ENCODE measurements around the gene RARG. TPM values are rescaled to one million over a fixed set of nuclear protein-coding genes. Genes with fewer than 3 reads are reported as not detected.

The RARG gene
- total RNA-seq, 1 experiment from 2014 or later = 77.2 TPM

GRCh38 chr12:53174881-53175491, 57.0 kb downstream of the RARG start (continued):
- no peak for TF ChIP-seq NFATC4 (CRISPR knock-in tag; IDR thresholded peaks at IDR 0.05)
- TF ChIP-seq ESRRA (CRISPR knock-in tag; IDR thresholded peaks at IDR 0.05; ENCODE audit: borderline replicate concordance) = peak; percentile 69; the same call in 1 of the 2 replicates

- POLR2A ChIA-PET = no interaction called here
- no peak for DNase-seq (ENCODE audit: low spot score)
- no peak overlapping the region for H3K27ac Mint-ChIP-seq
- H3K4me1 Mint-ChIP-seq = peaks cover 17% of the 10 kb centered on the region
- H3K9me3 Mint-ChIP-seq = no peaks in the 10 kb centered on the region
- CTCF ChIA-PET = interaction anchor here (0.9 to 4.5 kb wide), 8 partner anchors 8 to 148 kb away, joined by 3 to 62 read pairs (median 9); partner anchors contain the start of genes AAAS, CSAD and MYG1
- ATAC-seq = no peak
- no peak overlapping the region for H3K4me3 Mint-ChIP-seq
- H3K27me3 Mint-ChIP-seq (ENCODE audit: low read depth) = peaks cover 94% of the 10 kb centered on the region
- no peaks in the 10 kb centered on the region for H3K36me3 Mint-ChIP-seq
- TF ChIP-seq FOXP1 (CRISPR knock-in tag; IDR thresholded peaks at IDR 0.05; ENCODE audit: borderline replicate concordance) (no peak), MYBL2 (CRISPR knock-in tag; IDR thresholded peaks at IDR 0.05) (no peak), USF2 (CRISPR knock-in tag; IDR thresholded peaks at IDR 0.05) (no peak), SMAD3 (CRISPR knock-in tag; IDR thresholded peaks at IDR 0.05; ENCODE audit: borderline replicate concordance) (no peak), ZNF138 (CRISPR knock-in tag; conservative IDR thresholded peaks at IDR 0.05) (no peak)
These were observed 58.8 kb downstream of the RARG start for GRCh38 chr12:53173085-53173715.

DNA sequence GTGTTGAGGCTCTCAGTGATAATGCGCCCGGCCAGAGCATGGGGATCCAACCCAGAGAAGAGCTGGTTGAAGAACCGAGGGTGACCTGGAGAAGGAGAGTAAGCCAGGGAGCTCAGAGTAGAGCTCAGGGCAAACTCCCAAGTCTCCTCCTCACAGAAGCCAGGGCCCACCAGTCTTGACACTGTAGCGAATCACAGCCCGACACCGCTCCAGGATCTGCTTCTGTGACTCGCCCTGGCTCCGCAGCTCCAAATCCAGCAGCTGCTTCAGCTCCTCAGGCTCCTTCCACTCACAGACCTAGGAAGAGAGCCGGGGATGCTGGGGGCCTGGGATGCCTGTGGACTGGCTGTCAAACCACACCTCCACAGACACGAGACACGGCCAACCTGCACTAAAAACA, 59.7 kb downstream of the RARG start:
- H3K9me3 Mint-ChIP-seq = no peaks in the 10 kb centered on the region
- DNase-seq (ENCODE audit: low spot score) (no peak), ATAC-seq (no peak)
- no peak for TF ChIP-seq SMAD3 (CRISPR knock-in tag; IDR thresholded peaks at IDR 0.05; ENCODE audit: borderline replicate concordance)
- H3K4me1 Mint-ChIP-seq = peaks cover 17% of the 10 kb centered on the region
- no peak overlapping the region for H3K27ac Mint-ChIP-seq
- H3K4me3 Mint-ChIP-seq = no peak overlapping the region
- H3K27me3 Mint-ChIP-seq (ENCODE audit: low read depth) = peaks cover 92% of the 10 kb centered on the region
- ChIA-PET CTCF (interaction anchor here (0.8 to 4.5 kb wide), 8 partner anchors 9 to 149 kb away, joined by 3 to 62 read pairs (median 4); partner anchors contain the start of genes AAAS and CSAD), POLR2A (no interaction called here)
- no peaks in the 10 kb centered on the region for H3K36me3 Mint-ChIP-seq

- no peak for ATAC-seq
- Mint-ChIP-seq H3K27me3 (ENCODE audit: low read depth) (peaks cover 92% of the 10 kb centered on the region), H3K27ac (no peak overlapping the region), H3K4me1 (peaks cover 17% of the 10 kb centered on the region), H3K9me3 (no peaks in the 10 kb centered on the region), H3K36me3 (no peaks in the 10 kb centered on the region), H3K4me3 (no peak overlapping the region)
- no peak for DNase-seq (ENCODE audit: low spot score)
- POLR2A ChIA-PET = no interaction called here
- CTCF ChIA-PET = interaction anchor here (0.8 to 4.5 kb wide), 9 partner anchors 9 to 150 kb away, joined by 3 to 62 read pairs (median 5); partner anchors contain the start of genes AAAS and CSAD
- TF ChIP-seq ZNF671 (CRISPR knock-in tag; IDR thresholded peaks at IDR 0.05) (no peak), ATF3 (CRISPR knock-in tag; conservative IDR thresholded peaks at IDR 0.05) (no peak), ATF1 (CRISPR knock-in tag; IDR thresholded peaks at IDR 0.05) (no peak), ETV6 (CRISPR knock-in tag; IDR thresholded peaks at IDR 0.05) (no peak), JAZF1 (CRISPR knock-in tag; IDR thresholded peaks at IDR 0.05) (no peak), RELA (CRISPR knock-in tag; IDR thresholded peaks at IDR 0.05; ENCODE audit: borderline replicate concordance) (no peak), ZNF532 (CRISPR knock-in tag; IDR thresholded peaks at IDR 0.05; ENCODE audit: borderline replicate concordance) (no peak), SMAD3 (CRISPR knock-in tag; IDR thresholded peaks at IDR 0.05; ENCODE audit: borderline replicate concordance) (no peak), ZNF138 (CRISPR knock-in tag; conservative IDR thresholded peaks at IDR 0.05) (no peak), ZNF425 (CRISPR knock-in tag; conservative IDR thresholded peaks at IDR 0.05) (no peak)
- TF ChIP-seq, protein P1, sequence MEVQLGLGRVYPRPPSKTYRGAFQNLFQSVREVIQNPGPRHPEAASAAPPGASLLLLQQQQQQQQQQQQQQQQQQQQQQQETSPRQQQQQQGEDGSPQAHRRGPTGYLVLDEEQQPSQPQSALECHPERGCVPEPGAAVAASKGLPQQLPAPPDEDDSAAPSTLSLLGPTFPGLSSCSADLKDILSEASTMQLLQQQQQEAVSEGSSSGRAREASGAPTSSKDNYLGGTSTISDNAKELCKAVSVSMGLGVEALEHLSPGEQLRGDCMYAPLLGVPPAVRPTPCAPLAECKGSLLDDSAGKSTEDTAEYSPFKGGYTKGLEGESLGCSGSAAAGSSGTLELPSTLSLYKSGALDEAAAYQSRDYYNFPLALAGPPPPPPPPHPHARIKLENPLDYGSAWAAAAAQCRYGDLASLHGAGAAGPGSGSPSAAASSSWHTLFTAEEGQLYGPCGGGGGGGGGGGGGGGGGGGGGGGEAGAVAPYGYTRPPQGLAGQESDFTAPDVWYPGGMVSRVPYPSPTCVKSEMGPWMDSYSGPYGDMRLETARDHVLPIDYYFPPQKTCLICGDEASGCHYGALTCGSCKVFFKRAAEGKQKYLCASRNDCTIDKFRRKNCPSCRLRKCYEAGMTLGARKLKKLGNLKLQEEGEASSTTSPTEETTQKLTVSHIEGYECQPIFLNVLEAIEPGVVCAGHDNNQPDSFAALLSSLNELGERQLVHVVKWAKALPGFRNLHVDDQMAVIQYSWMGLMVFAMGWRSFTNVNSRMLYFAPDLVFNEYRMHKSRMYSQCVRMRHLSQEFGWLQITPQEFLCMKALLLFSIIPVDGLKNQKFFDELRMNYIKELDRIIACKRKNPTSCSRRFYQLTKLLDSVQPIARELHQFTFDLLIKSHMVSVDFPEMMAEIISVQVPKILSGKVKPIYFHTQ (CRISPR knock-in tag; IDR thresholded peaks at IDR 0.05) = no peak
These were observed 60.2 kb downstream of the RARG start for GRCh38 chr12:53171725-53172329.
